Measurements from ENCODE around the gene CCNI2. TPM values are rescaled to one million over a fixed set of nuclear protein-coding genes. Genes with fewer than 3 reads are reported as not detected.

The CCNI2 gene
- total RNA-seq, 2 experiments from 2014 or later = 6.4 to 6.7 TPM

- Mint-ChIP-seq H3K4me3 (peak overlapping the region; percentile 86), H3K9me3 (no peaks in the 10 kb centered on the region), H3K27ac (peak overlapping the region; percentile 74), H3K27me3 (peaks cover 8% of the 10 kb centered on the region), H3K4me1 (peaks cover 43% of the 10 kb centered on the region), H3K36me3 (ENCODE audit: low read depth) (no peaks in the 10 kb centered on the region)
- DNase-seq = no peak
- POLR2A ChIA-PET = interaction anchor here (0.6 to 3.0 kb wide), 16 partner anchors 10 to 314 kb away, joined by 3 to 43 read pairs (median 4); partner anchors contain the start of genes CCNI2, GDF9, RAD50 and UQCRQ
- CTCF ChIA-PET = interaction anchor here (0.7 to 2.7 kb wide), 11 partner anchors 9 to 354 kb away, joined by 3 to 53 read pairs (median 3); partner anchors contain the start of gene CCNI2
Observed at GRCh38 chr5:132737982-132738681, 9.1 kb upstream of the CCNI2 start.

GRCh38 chr5:132739232-132739631, 8.0 kb upstream of the CCNI2 start:
- POLR2A ChIA-PET = interaction anchor here (1.1 to 1.4 kb wide), 2 partner anchors 15 to 263 kb away, joined by 3 read pairs; no protein-coding TSS in a partner anchor
- CTCF ChIA-PET = interaction anchor here (1.3 kb wide), 1 partner anchor 24 kb away, joined by 3 read pairs; no protein-coding TSS in a partner anchor
- Mint-ChIP-seq H3K4me3 (no peak overlapping the region), H3K27ac (no peak overlapping the region), H3K9me3 (no peaks in the 10 kb centered on the region), H3K36me3 (ENCODE audit: low read depth) (no peaks in the 10 kb centered on the region), H3K4me1 (peaks cover 38% of the 10 kb centered on the region), H3K27me3 (peaks cover 9% of the 10 kb centered on the region)
- DNase-seq = no peak

- Mint-ChIP-seq H3K4me1 (peaks cover 18% of the 10 kb centered on the region), H3K36me3 (ENCODE audit: low read depth) (no peaks in the 10 kb centered on the region), H3K27ac (no peak overlapping the region), H3K9me3 (no peaks in the 10 kb centered on the region), H3K27me3 (peaks cover 25% of the 10 kb centered on the region), H3K4me3 (no peak overlapping the region)
- ChIA-PET CTCF (no interaction called here), POLR2A (no interaction called here)
- no peak for DNase-seq
Observed at GRCh38 chr5:132742158-132742557, 5.1 kb upstream of the CCNI2 start.

- H3K9me3 Mint-ChIP-seq = no peaks in the 10 kb centered on the region
- peaks cover 25% of the 10 kb centered on the region for H3K27me3 Mint-ChIP-seq
- peaks cover 15% of the 10 kb centered on the region for H3K4me1 Mint-ChIP-seq
- ChIA-PET POLR2A (no interaction called here), CTCF (no interaction called here)
- H3K36me3 Mint-ChIP-seq (ENCODE audit: low read depth) = no peaks in the 10 kb centered on the region
- no peak overlapping the region for H3K27ac Mint-ChIP-seq
- no peak overlapping the region for H3K4me3 Mint-ChIP-seq
- no peak for DNase-seq
Observed at GRCh38 chr5:132742626-132743025, 4.6 kb upstream of the CCNI2 start.

- DNase-seq = no peak
- no peak overlapping the region for H3K4me3 Mint-ChIP-seq
- ChIA-PET CTCF (no interaction called here), POLR2A (no interaction called here)
- peaks cover 22% of the 10 kb centered on the region for H3K27me3 Mint-ChIP-seq
- peaks cover 8% of the 10 kb centered on the region for H3K4me1 Mint-ChIP-seq
- no peaks in the 10 kb centered on the region for H3K36me3 Mint-ChIP-seq (ENCODE audit: low read depth)
- H3K9me3 Mint-ChIP-seq = no peaks in the 10 kb centered on the region
- H3K27ac Mint-ChIP-seq = no peak overlapping the region
Observed at GRCh38 chr5:132744659-132745058, 2.6 kb upstream of the CCNI2 start.

- peak overlapping the region; percentile 77 for H3K4me3 Mint-ChIP-seq
- DNase-seq = no peak
- CTCF ChIA-PET = interaction anchor here (0.6 to 4.0 kb wide), 14 partner anchors 9 to 248 kb away, joined by 3 to 53 read pairs (median 4); partner anchors contain the start of genes KIF3A and SHROOM1
- H3K9me3 Mint-ChIP-seq = no peaks in the 10 kb centered on the region
- H3K36me3 Mint-ChIP-seq (ENCODE audit: low read depth) = peaks cover 8% of the 10 kb centered on the region
- H3K4me1 Mint-ChIP-seq = peaks cover 23% of the 10 kb centered on the region
- peaks cover 19% of the 10 kb centered on the region for H3K27me3 Mint-ChIP-seq
- no peak overlapping the region for H3K27ac Mint-ChIP-seq
- POLR2A ChIA-PET = interaction anchor here (0.9 to 3.7 kb wide), 8 partner anchors 9 to 190 kb away, joined by 3 to 43 read pairs (median 5); partner anchors contain the start of genes IL4, KIF3A, RAD50 and SEPTIN8
Observed at GRCh38 chr5:132746592-132746953, 653 bp upstream of the CCNI2 start.

GRCh38 chr5:132747616-132748440, 602 bp downstream of the CCNI2 start:
- H3K9me3 Mint-ChIP-seq = no peaks in the 10 kb centered on the region
- POLR2A ChIA-PET = interaction anchor here (0.6 to 3.7 kb wide), 15 partner anchors 10 to 545 kb away, joined by 3 to 43 read pairs (median 4); partner anchors contain the start of genes IL4, KIF3A, RAD50 and SEPTIN8
- peak; percentile 63 for DNase-seq
- CTCF ChIA-PET = interaction anchor here (0.8 to 4.0 kb wide), 19 partner anchors 10 to 337 kb away, joined by 3 to 53 read pairs (median 3); partner anchors contain the start of gene KIF3A
- H3K36me3 Mint-ChIP-seq (ENCODE audit: low read depth) = peaks cover 14% of the 10 kb centered on the region
- H3K4me3 Mint-ChIP-seq = peak overlapping the region; percentile 57
- no peak overlapping the region for H3K27ac Mint-ChIP-seq
- H3K27me3 Mint-ChIP-seq = peaks cover 16% of the 10 kb centered on the region
- H3K4me1 Mint-ChIP-seq = peaks cover 26% of the 10 kb centered on the region

- Mint-ChIP-seq H3K9me3 (no peaks in the 10 kb centered on the region), H3K4me1 (peaks cover 29% of the 10 kb centered on the region), H3K4me3 (peak overlapping the region; percentile 57), H3K27ac (no peak overlapping the region), H3K36me3 (ENCODE audit: low read depth) (peaks cover 18% of the 10 kb centered on the region), H3K27me3 (peaks cover 16% of the 10 kb centered on the region)
- ChIA-PET POLR2A (interaction anchor here (0.6 to 3.7 kb wide), 3 partner anchors 11 to 545 kb away, joined by 3 to 43 read pairs (median 3); partner anchors contain the start of gene KIF3A), CTCF (interaction anchor here (4.0 kb wide), 1 partner anchor 11 kb away, joined by 53 read pairs; the partner anchor contains the start of gene KIF3A)
- no peak for DNase-seq
Observed at GRCh38 chr5:132748522-132749000, 1.3 kb downstream of the CCNI2 start.

- H3K27ac Mint-ChIP-seq = no peak overlapping the region
- POLR2A ChIA-PET = interaction anchor here (1.1 to 3.7 kb wide), 2 partner anchors 12 to 42 kb away, joined by 3 to 43 read pairs; partner anchors contain the start of gene KIF3A
- H3K4me1 Mint-ChIP-seq = peaks cover 31% of the 10 kb centered on the region
- H3K9me3 Mint-ChIP-seq = no peaks in the 10 kb centered on the region
- CTCF ChIA-PET = interaction anchor here (1.2 to 1.6 kb wide), 2 partner anchors 12 to 22 kb away, joined by 3 read pairs; no protein-coding TSS in a partner anchor
- H3K4me3 Mint-ChIP-seq = no peak overlapping the region
- H3K36me3 Mint-ChIP-seq (ENCODE audit: low read depth) = peaks cover 19% of the 10 kb centered on the region
- DNase-seq = no peak
- H3K27me3 Mint-ChIP-seq = peaks cover 14% of the 10 kb centered on the region
Observed at GRCh38 chr5:132749506-132749905, 2.3 kb downstream of the CCNI2 start.

- ChIA-PET CTCF (interaction anchor here (1.2 to 2.2 kb wide), 5 partner anchors 10 to 223 kb away, joined by 3 to 8 read pairs (median 3); no protein-coding TSS in a partner anchor), POLR2A (no interaction called here)
- peaks cover 4% of the 10 kb centered on the region for H3K27me3 Mint-ChIP-seq
- DNase-seq = no peak
- no peak overlapping the region for H3K4me3 Mint-ChIP-seq
- H3K36me3 Mint-ChIP-seq (ENCODE audit: low read depth) = peaks cover 19% of the 10 kb centered on the region
- H3K4me1 Mint-ChIP-seq = peaks cover 41% of the 10 kb centered on the region
- no peaks in the 10 kb centered on the region for H3K9me3 Mint-ChIP-seq
- H3K27ac Mint-ChIP-seq = no peak overlapping the region
Observed at GRCh38 chr5:132750471-132751230, 3.4 kb downstream of the CCNI2 start.

GRCh38 chr5:132751444-132751843, 4.2 kb downstream of the CCNI2 start:
- Mint-ChIP-seq H3K4me1 (peaks cover 37% of the 10 kb centered on the region), H3K36me3 (ENCODE audit: low read depth) (peaks cover 19% of the 10 kb centered on the region), H3K4me3 (no peak overlapping the region), H3K9me3 (no peaks in the 10 kb centered on the region), H3K27ac (peak overlapping the region; percentile 59), H3K27me3 (no peaks in the 10 kb centered on the region)
- no peak for DNase-seq
- CTCF ChIA-PET = interaction anchor here (1.6 to 2.2 kb wide), 2 partner anchors 66 to 69 kb away, joined by 3 to 8 read pairs; no protein-coding TSS in a partner anchor
- POLR2A ChIA-PET = interaction anchor here (0.7 kb wide), 1 partner anchor 14 kb away, joined by 4 read pairs; the partner anchor contains the start of gene KIF3A

Data from activated CD4-positive, alpha-beta memory T cell treated with anti-CD3 and anti-CD28 coated beads, Interleukin-2, amount 10 ng/mL, durations not matched to agents 7 days and 5 days (primary cell).